GM18511 (cell line): ENCODE measurements around the gene PRKAR2B.
A peak's percentile ranks its signal among the peaks of the same experiment; 100 is the strongest.
"Not testable (repeated sequence)": the region's sequence is repeated elsewhere in the genome, so short reads cannot be mapped to it uniquely, and the experiment has no call there.

Experiments used
- ATAC-seq: cut with Tn5 transposase; IDR thresholded peaks from one replicate; pipeline ENCODE4 v1.9.1; 2021; ENCODE audit warnings: mild to moderate bottlenecking, moderate library complexity; ENCODE audit not compliant: unreplicated experiment

PRKAR2B gene

GRCh38 chr7:107151538-107151937, 107.0 kb downstream of the PRKAR2B start:
- no peak for ATAC-seq

- ATAC-seq, result no peak
Observed at GRCh38 chr7:107152011-107152410, 107.5 kb downstream of the PRKAR2B start.

GRCh38 chr7:107154826-107155225, 110.3 kb downstream of the PRKAR2B start:
- ATAC-seq, result no peak

- not testable (repeated sequence) for ATAC-seq
Observed at GRCh38 chr7:107155726-107156125, 111.2 kb downstream of the PRKAR2B start.

- no peak for ATAC-seq
Observed at GRCh38 chr7:107157091-107157490, 112.6 kb downstream of the PRKAR2B start.

GRCh38 chr7:107158028-107158427, 113.5 kb downstream of the PRKAR2B start:
- ATAC-seq, result no peak

GRCh38 chr7:107160389-107160788, 115.9 kb downstream of the PRKAR2B start:
- no peak for ATAC-seq

GRCh38 chr7:107161415-107161814, 116.9 kb downstream of the PRKAR2B start:
- no peak for ATAC-seq

- no peak for ATAC-seq
Observed at GRCh38 chr7:107162475-107162874, 118.0 kb downstream of the PRKAR2B start.

- ATAC-seq, result no peak
Observed at GRCh38 chr7:107164092-107164491, 119.6 kb downstream of the PRKAR2B start.

GRCh38 chr7:107165341-107165740, 120.8 kb downstream of the PRKAR2B start:
- ATAC-seq, result no peak

GRCh38 chr7:107166736-107167426, 122.4 kb downstream of the PRKAR2B start:
- no peak for ATAC-seq

GRCh38 chr7:107167483-107168232, 123.2 kb downstream of the PRKAR2B start:
- peak; percentile 0 for ATAC-seq

- ATAC-seq, result peak; percentile 91
Observed at GRCh38 chr7:107168233-107169119, 124.0 kb downstream of the PRKAR2B start, which contains the start of gene HBP1. Gene HBP1, plus strand, starts transcription at chr7:107169003. Its CDS starts 10,891 bp downstream, at chr7:107179894.

GRCh38 chr7:107169120-107170050, 124.9 kb downstream of the PRKAR2B start:
- peak; percentile 28 for ATAC-seq

GRCh38 chr7:107170051-107170915, 125.8 kb downstream of the PRKAR2B start:
- no peak for ATAC-seq

- no peak for ATAC-seq
Observed at GRCh38 chr7:107171496-107171895, 127.0 kb downstream of the PRKAR2B start.

GRCh38 chr7:107172276-107173032, 127.9 kb downstream of the PRKAR2B start:
- no peak for ATAC-seq
